Fibroblast of the aortic adventitia (primary cell): ENCODE data around the gene ST6GALNAC5. TPM values are rescaled to one million over a fixed set of nuclear protein-coding genes. Genes with fewer than 3 reads are reported as not detected.
A peak's percentile ranks its signal among the peaks of the same experiment; 100 is the strongest.

ENCODE experiments used
- DNase-seq: peaks from one replicate; pipeline ENCODE4 v3.0.0-alpha.2; 2010; ENCODE audit warnings: low read depth
- H3K4me3 ChIP-seq: 2 replicates; pipeline ENCODE4 v1.5.1; 2011; ENCODE audit warnings: low read depth, mild to moderate bottlenecking, control low read depth, low read length, moderate library complexity
- total RNA-seq: library from RNA; depleted of rRNA; stranded (reverse); fragments of >200 nt; gene quantifications from 2 replicates; pipeline ENCODE4 v1.2.3, GENCODE V29; 2012; ENCODE audit warnings: low replicate concordance
- TF ChIP-seq, protein P1 (sequence below): IDR thresholded peaks from 2 replicates; pipeline ENCODE4 v1.5.1; 2011; ENCODE audit warnings: mild to moderate bottlenecking, low read length, control low read depth, inconsistent platforms; ENCODE audit not compliant: insufficient read depth

The ST6GALNAC5 gene
- total RNA-seq, 1 donor: 0.09 TPM

DNA sequence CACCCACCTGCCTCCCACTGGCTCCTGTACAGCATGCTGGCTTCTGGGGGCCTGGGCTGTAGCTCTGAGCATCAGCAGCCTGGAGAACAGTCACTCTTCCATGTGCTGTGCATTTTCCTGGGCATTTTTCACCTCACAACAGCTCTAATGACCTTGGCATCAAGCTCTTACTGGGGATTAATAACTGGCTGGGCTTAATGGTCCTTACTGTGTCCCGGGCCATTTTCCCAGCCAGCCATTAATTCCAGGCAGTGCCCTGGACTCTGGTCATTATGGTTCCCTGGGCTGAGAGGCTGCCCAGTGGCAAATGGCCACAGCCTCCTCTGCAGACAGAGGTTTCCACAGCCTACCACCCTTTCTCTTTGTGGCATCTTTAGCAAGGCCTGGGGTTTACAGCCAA lies 171.8 kb downstream of the ST6GALNAC5 start:
- H3K4me3 ChIP-seq: no peak overlapping the region
- no peak for DNase-seq
- TF ChIP-seq, protein P1, sequence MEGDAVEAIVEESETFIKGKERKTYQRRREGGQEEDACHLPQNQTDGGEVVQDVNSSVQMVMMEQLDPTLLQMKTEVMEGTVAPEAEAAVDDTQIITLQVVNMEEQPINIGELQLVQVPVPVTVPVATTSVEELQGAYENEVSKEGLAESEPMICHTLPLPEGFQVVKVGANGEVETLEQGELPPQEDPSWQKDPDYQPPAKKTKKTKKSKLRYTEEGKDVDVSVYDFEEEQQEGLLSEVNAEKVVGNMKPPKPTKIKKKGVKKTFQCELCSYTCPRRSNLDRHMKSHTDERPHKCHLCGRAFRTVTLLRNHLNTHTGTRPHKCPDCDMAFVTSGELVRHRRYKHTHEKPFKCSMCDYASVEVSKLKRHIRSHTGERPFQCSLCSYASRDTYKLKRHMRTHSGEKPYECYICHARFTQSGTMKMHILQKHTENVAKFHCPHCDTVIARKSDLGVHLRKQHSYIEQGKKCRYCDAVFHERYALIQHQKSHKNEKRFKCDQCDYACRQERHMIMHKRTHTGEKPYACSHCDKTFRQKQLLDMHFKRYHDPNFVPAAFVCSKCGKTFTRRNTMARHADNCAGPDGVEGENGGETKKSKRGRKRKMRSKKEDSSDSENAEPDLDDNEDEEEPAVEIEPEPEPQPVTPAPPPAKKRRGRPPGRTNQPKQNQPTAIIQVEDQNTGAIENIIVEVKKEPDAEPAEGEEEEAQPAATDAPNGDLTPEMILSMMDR: no peak

DNA sequence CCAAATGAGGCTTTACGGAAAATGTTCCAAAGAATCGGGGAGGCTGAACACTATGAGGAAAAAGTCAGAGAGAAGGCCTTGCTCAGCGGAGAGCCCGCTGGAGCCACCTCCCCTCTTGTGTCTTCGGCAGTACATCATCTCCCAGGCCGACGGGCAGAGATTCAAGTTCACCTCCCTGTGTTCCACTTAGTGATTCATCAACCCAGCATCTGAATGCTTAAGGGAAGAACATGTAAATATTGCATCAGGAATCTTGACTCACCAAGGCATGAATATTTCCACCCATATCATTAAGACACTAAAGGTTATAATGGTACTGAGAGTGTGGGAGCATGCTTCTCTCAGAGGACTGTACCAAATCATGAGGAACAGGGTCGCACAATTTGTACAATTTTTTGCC lies 172.5 kb downstream of the ST6GALNAC5 start:
- peak; percentile 72 for DNase-seq
- H3K4me3 ChIP-seq: no peak overlapping the region
- TF ChIP-seq, protein P1: no peak

DNA sequence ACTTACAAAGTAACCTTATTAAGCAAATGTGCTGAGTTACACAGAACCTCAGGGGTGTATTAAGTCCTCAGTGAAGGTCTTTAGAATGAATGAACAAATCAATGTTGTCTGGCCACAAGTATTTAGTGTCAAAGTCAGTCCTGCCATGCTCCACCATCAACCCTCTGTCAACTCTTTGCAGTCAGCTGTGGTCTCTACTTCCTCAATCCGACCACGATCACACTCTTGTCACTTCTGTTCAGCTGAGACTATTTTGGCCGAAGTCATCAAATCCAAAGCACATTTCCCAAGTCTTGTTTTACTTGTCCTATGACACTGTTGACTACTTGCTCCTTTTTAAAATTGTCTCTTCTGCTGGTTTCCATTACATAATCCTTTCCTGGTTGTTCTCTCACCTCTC lies 173.5 kb downstream of the ST6GALNAC5 start:
- TF ChIP-seq, protein P1: no peak
- no peak overlapping the region for H3K4me3 ChIP-seq
- no peak for DNase-seq

DNA sequence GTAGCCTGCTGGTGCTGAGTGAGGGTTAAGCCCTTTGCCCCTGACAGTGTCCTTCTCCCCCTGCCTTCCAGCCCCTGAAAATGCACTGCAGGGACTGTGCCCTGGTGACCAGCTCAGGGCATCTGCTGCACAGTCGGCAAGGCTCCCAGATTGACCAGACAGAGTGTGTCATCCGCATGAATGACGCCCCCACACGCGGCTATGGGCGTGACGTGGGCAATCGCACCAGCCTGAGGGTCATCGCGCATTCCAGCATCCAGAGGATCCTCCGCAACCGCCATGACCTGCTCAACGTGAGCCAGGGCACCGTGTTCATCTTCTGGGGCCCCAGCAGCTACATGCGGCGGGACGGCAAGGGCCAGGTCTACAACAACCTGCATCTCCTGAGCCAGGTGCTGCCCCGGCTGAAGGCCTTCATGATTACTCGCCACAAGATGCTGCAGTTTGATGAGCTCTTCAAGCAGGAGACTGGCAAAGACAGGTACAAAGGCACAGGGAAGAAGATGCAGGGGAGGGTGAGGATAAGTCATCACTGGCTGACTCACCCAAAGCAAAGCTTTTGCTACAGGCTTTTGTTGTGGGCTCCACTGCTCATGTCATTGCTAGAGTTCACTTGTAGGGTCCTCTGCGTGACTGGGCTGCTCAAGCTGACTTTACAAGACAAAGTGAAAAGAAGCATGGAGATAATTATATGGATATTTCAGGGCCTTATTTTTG lies 177.0 kb downstream of the ST6GALNAC5 start:
- H3K4me3 ChIP-seq: no peak overlapping the region
- TF ChIP-seq, protein P1: no peak
- no peak for DNase-seq

DNA sequence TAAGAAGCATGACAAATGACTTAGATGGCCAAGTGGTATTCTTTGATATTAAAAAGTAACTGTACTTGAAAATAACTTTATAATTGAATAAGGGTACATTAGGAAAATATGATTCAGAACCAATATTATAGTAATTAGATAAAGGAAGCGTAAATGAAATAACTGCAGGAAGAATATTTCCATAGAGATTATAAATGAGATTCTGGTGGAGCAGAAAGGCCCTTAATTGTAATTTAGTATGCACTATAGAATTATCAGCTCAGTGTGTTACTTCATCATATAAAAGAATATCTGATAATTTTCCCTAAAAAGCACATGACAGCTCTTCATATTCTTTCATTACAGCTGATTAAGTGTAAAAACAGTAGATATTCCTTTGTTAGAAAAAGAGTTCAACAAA lies 180.3 kb downstream of the ST6GALNAC5 start:
- no peak overlapping the region for H3K4me3 ChIP-seq
- TF ChIP-seq, protein P1: no peak
- DNase-seq: no peak

DNA sequence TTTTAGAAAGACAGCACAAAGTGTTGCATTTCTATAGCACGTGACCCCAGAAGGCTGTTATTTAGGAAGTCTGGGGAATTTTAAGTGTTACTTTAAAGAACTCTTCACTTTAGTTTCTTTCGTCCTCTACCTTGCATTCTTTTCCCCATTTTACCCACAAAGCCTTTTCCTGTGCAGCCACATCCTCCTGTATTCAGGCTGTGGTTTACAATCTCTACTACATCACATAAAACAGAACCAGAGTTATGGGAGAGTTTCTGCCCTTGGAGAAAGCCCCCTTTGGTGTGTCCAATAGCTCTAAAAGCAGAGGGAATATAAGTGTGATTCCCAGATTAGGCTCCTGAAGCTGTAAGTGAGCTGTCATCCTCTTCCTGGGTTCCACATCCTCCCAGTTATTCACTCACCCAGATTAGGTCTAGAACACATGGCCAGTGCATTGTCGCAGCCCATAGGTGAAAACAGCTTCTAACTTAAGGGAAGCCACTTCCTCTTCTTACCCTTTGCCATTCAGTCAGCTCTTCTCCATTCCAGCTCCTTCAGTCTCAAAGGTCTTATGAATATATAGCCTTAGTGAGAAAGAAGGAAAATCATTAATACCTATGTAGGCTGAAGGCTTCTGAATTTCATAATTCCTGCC lies 180.8 kb downstream of the ST6GALNAC5 start:
- TF ChIP-seq, protein P1: no peak

More for the DNA sequence above, 180.8 kb downstream of the ST6GALNAC5 start:
- no peak for DNase-seq
- H3K4me3 ChIP-seq: no peak overlapping the region
